ENCODE data around the gene CHI3L1.

Gene CHI3L1

DNA sequence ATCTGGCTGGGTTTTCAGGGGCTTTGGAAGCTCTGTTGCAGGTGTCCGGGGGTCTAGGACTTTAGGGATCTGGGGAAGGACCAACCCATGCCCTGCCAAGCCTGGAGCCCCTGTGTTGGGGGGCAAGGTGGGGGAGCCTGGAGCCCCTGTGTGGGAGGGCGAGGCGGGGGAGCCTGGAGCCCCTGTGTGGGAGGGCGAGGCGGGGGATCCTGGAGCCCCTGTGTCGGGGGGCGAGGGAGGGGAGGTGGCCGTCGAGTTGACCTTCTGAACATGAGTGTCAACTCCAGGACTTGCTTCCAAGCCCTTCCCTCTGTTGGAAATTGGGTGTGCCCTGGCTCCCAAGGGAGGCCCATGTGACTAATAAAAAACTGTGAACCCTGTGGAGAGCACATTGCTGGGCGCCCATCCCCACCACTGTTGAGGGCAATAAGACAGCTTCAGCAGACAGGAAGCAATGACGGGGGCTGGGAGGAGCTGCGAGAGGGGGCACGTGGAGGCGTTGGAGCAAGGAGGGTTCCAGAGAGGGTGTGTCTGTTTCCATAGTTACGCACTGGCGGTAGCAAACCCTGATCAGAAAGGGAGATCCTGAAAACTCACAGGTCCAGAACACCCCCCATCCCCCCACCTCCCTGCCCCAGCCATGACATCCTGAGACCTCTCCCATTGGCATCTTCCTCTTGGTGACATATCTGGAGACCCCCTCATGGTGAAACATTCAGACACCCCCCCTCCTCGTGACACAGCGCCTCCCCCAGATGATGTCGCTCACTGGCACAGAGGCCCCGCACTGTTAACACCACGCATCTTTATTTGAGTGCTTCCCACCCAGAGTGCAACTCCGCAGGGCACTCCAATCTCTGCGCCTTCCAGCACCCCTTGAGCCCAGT lies 19.2 kb downstream of the CHI3L1 start:
- TF ChIP-seq, protein P1, sequence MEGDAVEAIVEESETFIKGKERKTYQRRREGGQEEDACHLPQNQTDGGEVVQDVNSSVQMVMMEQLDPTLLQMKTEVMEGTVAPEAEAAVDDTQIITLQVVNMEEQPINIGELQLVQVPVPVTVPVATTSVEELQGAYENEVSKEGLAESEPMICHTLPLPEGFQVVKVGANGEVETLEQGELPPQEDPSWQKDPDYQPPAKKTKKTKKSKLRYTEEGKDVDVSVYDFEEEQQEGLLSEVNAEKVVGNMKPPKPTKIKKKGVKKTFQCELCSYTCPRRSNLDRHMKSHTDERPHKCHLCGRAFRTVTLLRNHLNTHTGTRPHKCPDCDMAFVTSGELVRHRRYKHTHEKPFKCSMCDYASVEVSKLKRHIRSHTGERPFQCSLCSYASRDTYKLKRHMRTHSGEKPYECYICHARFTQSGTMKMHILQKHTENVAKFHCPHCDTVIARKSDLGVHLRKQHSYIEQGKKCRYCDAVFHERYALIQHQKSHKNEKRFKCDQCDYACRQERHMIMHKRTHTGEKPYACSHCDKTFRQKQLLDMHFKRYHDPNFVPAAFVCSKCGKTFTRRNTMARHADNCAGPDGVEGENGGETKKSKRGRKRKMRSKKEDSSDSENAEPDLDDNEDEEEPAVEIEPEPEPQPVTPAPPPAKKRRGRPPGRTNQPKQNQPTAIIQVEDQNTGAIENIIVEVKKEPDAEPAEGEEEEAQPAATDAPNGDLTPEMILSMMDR (IDR thresholded peaks at IDR 0.05; ENCODE audit: low read depth, low read length), result no peak
- DNase-seq (ENCODE audit: low read depth, low spot score), result no peak
- in situ Hi-C loops (cut with HindIII; ENCODE audit: low sequenced_read_pairs), result no loop called here
- H3K4me3 ChIP-seq (ENCODE audit: low read depth, low read length), result no peak overlapping the region

DNA sequence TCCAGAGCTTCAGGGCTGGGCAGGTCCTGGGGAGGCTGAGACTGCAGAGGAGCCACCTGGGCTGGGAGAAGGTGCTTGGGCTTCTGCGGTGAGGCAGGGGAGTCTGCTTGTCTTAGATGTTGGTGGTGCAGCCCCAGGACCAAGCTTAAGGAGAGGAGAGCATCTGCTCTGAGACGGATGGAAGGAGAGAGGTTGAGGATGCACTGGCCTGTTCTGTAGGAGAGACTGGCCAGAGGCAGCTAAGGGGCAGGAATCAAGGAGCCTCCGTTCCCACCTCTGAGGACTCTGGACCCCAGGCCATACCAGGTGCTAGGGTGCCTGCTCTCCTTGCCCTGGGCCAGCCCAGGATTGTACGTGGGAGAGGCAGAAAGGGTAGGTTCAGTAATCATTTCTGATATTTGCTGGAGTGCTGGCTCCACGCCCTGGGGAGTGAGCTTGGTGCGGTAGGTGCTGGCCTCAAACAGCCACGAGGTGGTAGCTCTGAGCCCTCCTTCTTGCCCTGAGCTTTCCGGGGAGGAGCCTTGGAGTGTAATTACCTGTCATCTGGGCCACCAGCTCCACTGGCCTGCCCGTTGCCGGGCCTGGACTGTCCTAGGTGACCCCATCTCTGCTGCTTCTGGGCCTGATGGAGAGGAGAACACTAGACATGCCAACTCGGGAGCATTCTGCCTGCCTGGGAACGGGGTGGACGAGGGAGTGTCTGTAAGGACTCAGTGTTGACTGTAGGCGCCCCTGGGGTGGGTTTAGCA lies 20.1 kb downstream of the CHI3L1 start:
- in situ Hi-C loops (cut with HindIII; ENCODE audit: low sequenced_read_pairs), result no loop called here
- no peak overlapping the region for H3K4me3 ChIP-seq (ENCODE audit: low read depth, low read length)
- DNase-seq (ENCODE audit: low read depth, low spot score), result no peak
- TF ChIP-seq, protein P1 (IDR thresholded peaks at IDR 0.05; ENCODE audit: low read depth, low read length), result no peak

DNA sequence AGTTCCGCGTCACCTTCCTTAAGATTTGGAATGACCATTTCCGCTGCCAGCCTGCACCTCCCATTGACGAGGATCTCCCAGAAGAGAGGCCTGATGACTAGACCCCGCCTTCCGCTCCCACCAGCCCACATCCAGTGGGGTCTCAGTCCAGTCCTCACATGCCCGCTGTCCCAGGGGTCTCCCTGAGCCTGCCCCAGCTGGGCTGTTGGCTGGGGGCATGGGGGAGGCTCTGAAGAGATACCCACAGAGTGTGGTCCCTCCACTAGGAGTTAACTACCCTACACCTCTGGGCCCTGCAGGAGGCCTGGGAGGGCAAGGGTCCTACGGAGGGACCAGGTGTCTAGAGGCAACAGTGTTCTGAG lies 20.7 kb downstream of the CHI3L1 start:
- no peak for DNase-seq (ENCODE audit: low read depth, low spot score)
- TF ChIP-seq, protein P1 (IDR thresholded peaks at IDR 0.05; ENCODE audit: low read depth, low read length), result no peak
- in situ Hi-C loops (cut with HindIII; ENCODE audit: low sequenced_read_pairs), result no loop called here
- no peak overlapping the region for H3K4me3 ChIP-seq (ENCODE audit: low read depth, low read length)

DNA sequence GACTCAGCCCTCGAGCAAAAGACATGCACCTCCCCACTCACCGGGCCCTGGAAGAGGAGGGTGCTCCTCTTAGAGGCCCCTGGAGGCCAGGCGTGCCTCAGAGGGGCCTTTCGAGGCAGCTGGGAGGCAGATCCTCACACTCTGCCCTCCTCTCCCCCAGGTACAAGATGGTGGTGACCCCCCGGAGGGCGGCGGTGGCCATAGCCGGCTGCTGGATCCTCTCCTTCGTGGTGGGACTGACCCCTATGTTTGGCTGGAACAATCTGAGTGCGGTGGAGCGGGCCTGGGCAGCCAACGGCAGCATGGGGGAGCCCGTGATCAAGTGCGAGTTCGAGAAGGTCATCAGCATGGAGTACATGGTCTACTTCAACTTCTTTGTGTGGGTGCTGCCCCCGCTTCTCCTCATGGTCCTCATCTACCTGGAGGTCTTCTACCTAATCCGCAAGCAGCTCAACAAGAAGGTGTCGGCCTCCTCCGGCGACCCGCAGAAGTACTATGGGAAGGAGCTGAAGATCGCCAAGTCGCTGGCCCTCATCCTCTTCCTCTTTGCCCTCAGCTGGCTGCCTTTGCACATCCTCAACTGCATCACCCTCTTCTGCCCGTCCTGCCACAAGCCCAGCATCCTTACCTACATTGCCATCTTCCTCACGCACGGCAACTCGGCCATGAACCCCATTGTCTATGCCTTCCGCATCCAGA lies 21.3 kb downstream of the CHI3L1 start:
- H3K4me3 ChIP-seq (ENCODE audit: low read depth, low read length), result no peak overlapping the region
- TF ChIP-seq, protein P1 (IDR thresholded peaks at IDR 0.05; ENCODE audit: low read depth, low read length), result no peak
- no peak for DNase-seq (ENCODE audit: low read depth, low spot score)
- in situ Hi-C loops (cut with HindIII; ENCODE audit: low sequenced_read_pairs), result no loop called here

DNA sequence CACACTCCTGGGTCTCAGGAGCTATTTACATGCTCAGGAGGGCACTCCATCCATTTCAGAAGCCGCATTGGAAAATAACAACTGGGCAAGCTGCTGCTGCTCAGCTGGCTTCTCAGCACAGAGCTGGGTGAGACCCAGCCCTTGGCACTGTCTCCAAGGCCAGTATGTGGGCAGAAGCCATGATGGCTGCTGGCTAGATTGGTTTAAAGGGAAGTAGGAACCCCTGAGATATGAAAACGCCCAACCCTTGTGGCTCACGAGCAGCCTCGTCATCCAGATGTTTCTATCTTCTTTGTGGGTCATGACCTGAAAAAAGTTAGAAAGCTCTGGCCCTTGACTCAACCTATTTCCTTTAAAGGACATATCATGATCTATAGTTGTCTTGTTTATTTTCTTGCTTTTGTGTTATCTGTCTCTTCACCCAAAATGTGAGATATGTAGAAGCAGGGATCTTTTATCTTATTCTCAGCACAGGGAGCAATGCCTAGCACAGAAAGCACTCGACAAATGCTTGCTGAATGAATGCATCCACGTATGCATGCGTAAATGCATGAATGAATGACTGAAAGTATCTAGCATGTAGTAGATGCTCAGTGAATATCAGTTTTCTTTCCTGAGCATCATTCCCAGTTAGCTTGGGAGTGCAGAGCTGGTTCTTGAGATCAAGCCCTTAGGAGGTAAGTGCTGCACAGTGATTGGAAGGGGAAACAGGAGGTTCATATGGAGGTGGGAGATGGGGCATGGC lies 22.4 kb downstream of the CHI3L1 start:
- in situ Hi-C loops (cut with HindIII; ENCODE audit: low sequenced_read_pairs), result no loop called here
- DNase-seq (ENCODE audit: low read depth, low spot score), result no peak
- H3K4me3 ChIP-seq (ENCODE audit: low read depth, low read length), result no peak overlapping the region
- TF ChIP-seq, protein P1 (IDR thresholded peaks at IDR 0.05; ENCODE audit: low read depth, low read length), result no peak

DNA sequence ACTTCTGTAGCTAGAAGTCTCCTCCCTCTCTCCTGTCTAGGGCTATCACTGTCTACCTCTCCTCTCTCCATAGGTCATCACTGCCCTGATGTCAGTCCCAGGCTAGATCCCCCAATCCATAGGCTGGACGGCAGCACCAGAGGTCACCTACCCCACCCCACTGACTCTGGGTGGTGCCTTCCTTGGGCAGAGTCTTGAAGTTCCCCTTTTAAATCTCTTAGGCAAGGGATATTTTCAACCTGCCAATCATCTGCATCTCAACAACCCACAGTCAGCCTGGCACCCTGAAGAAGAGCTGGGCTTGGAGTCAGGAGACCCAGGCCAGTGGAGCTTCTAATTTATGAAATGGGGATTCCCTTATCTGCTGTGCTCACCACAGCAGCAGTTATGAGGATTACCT lies 24.1 kb downstream of the CHI3L1 start:
- TF ChIP-seq, protein P1 (IDR thresholded peaks at IDR 0.05; ENCODE audit: low read depth, low read length), result no peak
- DNase-seq (ENCODE audit: low read depth, low spot score), result no peak
- H3K4me3 ChIP-seq (ENCODE audit: low read depth, low read length), result no peak overlapping the region
- in situ Hi-C loops (cut with HindIII; ENCODE audit: low sequenced_read_pairs), result no loop called here
